HCT116 (cell line): ENCODE results near the gene IQGAP3. TPM values are rescaled to one million over a fixed set of nuclear protein-coding genes. Genes with fewer than 3 reads are reported as not detected.
"Not testable (repeated sequence)": the region's sequence is repeated elsewhere in the genome, so short reads cannot be mapped to it uniquely, and the experiment has no call there.

Experiments used
- ATAC-seq: fragments of 200-7000 bp; cut with Tn5 transposase; 2 replicates; pipeline ENCODE4 v1.9.1; 2020; ENCODE audit warnings: mild to moderate bottlenecking, moderate library complexity
- BruUV-seq: library from RNA; stranded (reverse); fragments of 400-500 nt; replicated peaks from 2 replicates; lab custom pipeline; 2021; lab: Mats Ljungman, UMichigan
- CTCF ChIA-PET: fragments of 300-600 bp; sonication (Branson Sonifier 250); formaldehyde crosslinking; loops from one replicate; lab custom pipeline; 2021; ENCODE audit warnings: antibody characterized with exemption; lab: Charles Lee
- POLR2A ChIA-PET: fragments of 300-600, 350-600 bp; sonication (Branson Sonifier 250); formaldehyde crosslinking; loops from one replicate; lab custom pipeline; 2021; ENCODE audit warnings: antibody characterized with exemption; lab: Charles Lee
- RAD21 ChIA-PET, 2 experiments: fragments of 300-600 bp; sonication (Branson Sonifier 250); formaldehyde crosslinking; loops; one replicate each; lab custom pipeline; 2023; ENCODE audit warnings: low total read pairs in 2 of 2; ENCODE audit not compliant: uncharacterized antibody in 2 of 2, unreplicated experiment in 2 of 2, low non-redundant PET in 1 of 2; lab: Charles Lee
- DNase-seq: peaks from one replicate; pipeline ENCODE4 v3.0.0-alpha.2; 2010; ENCODE audit warnings: low read depth, low spot score
- H2AFZ ChIP-seq: fragments of 200-600 bp; shearing (Covaris generic), sonication (generic); 2 replicates; pipeline ENCODE4 v1.6.1; 2017; ENCODE audit warnings: low read depth, mixed run types, mixed read lengths, antibody characterized with exemption, low read length; ENCODE audit not compliant: poor library complexity, severe bottlenecking
- H3K27ac ChIP-seq: 2 replicates; pipeline ENCODE4 v1.5.1; 2012; ENCODE audit warnings: low read depth, low read length
- H3K27me3 ChIP-seq: fragments of 200-600 bp; sonication (generic); 2 replicates; pipeline ENCODE4 v1.6.1; 2016; ENCODE audit warnings: mixed run types, low read length, mixed read lengths; ENCODE audit not compliant: insufficient read depth
- H3K36me3 ChIP-seq, 2 experiments: fragments of 200-500 bp in 1 of 2; fragments of 200-600 bp in 1 of 2; sonication (Bioruptor generic) in 1 of 2; sonication (generic) in 1 of 2; 2 replicates each; pipeline versions ENCODE4 v1.5.1 to v1.6.1; 2014 to 2016; ENCODE audit warnings: low read length in 2 of 2, inconsistent platforms in 1 of 2, mixed read lengths in 1 of 2, mixed run types in 1 of 2; ENCODE audit not compliant: insufficient read depth in 2 of 2, control insufficient read depth in 1 of 2
- H3K4me1 ChIP-seq, 2 experiments: fragments of 200-600 bp in 1 of 2; sonication (generic) in 1 of 2; 2 replicates each; pipeline versions ENCODE4 v1.5.1 to v1.6.1; 2012 to 2017; ENCODE audit warnings: low read length in 2 of 2, inconsistent platforms in 1 of 2, mild to moderate bottlenecking in 1 of 2, mixed read lengths in 1 of 2, mixed run types in 1 of 2, moderate library complexity in 1 of 2; ENCODE audit not compliant: insufficient read depth in 2 of 2, control insufficient read depth in 1 of 2
- H3K4me2 ChIP-seq: fragments of 200-600 bp; sonication (generic); 2 replicates; pipeline ENCODE4 v1.6.1; 2017; ENCODE audit warnings: mixed run types, low read length, mixed read lengths
- H3K4me3 ChIP-seq, 2 experiments: fragments of 200-600 bp in 1 of 2; sonication (generic) in 1 of 2; replicated peaks in 1 of 2; 2 replicates each; pipeline ENCODE4 v1.5.1; 2011 to 2016; ENCODE audit warnings: low read length in 2 of 2, control low read depth in 1 of 2, low read depth in 1 of 2, mild to moderate bottlenecking in 1 of 2, mixed read lengths in 1 of 2, mixed run types in 1 of 2
- H3K79me2 ChIP-seq: fragments of 200-600 bp; sonication (generic); 2 replicates; pipeline ENCODE4 v1.6.1; 2017; ENCODE audit warnings: mild to moderate bottlenecking, mixed run types, low read length, moderate library complexity, mixed read lengths; ENCODE audit not compliant: insufficient read depth
- H3K9ac ChIP-seq: fragments of 200-600 bp; sonication (generic); 2 replicates; pipeline ENCODE4 v1.6.1; 2016; ENCODE audit warnings: low read length, mixed read lengths
- H3K9me2 ChIP-seq: fragments of 200-600 bp; sonication (generic), shearing (Covaris generic); 2 replicates; pipeline ENCODE4 v1.6.1; 2017; ENCODE audit warnings: mixed run types, mild to moderate bottlenecking, moderate library complexity; ENCODE audit not compliant: insufficient read depth
- H3K9me3 ChIP-seq, 2 experiments: fragments of 200-500 bp in 1 of 2; fragments of 200-600 bp in 1 of 2; sonication (Bioruptor generic) in 1 of 2; sonication (generic) in 1 of 2; 2 replicates each; pipeline ENCODE4 v1.6.1; 2014 to 2017; ENCODE audit warnings: low read length in 2 of 2, mixed read lengths in 2 of 2, inconsistent platforms in 1 of 2, low read depth in 1 of 2, mild to moderate bottlenecking in 1 of 2, mixed run types in 1 of 2, moderate library complexity in 1 of 2; ENCODE audit not compliant: control insufficient read depth in 1 of 2, insufficient read depth in 1 of 2
- H4K20me1 ChIP-seq: fragments of 200-600 bp; sonication (generic), shearing (Covaris generic); 2 replicates; pipeline ENCODE4 v1.6.1; 2017; ENCODE audit warnings: mixed run types, mild to moderate bottlenecking, moderate library complexity; ENCODE audit not compliant: insufficient read depth
- CBX3 ChIP-seq: IDR thresholded peaks from 2 replicates; pipeline ENCODE4 v1.6.1; 2012; ENCODE audit warnings: low read depth
- CEBPB ChIP-seq: IDR thresholded peaks from 2 replicates; pipeline ENCODE4 v1.6.1; 2012; ENCODE audit warnings: low read depth
- EGR1 ChIP-seq: IDR thresholded peaks from 2 replicates; pipeline ENCODE4 v1.6.1; 2012; ENCODE audit warnings: low read depth
- EZH2phosphoT487 ChIP-seq: fragments of 200-600 bp; IDR thresholded peaks from 2 replicates; pipeline ENCODE4 v1.6.1; 2018; ENCODE audit warnings: antibody characterized with exemption, borderline replicate concordance
- FOSL1 ChIP-seq: IDR thresholded peaks from 2 replicates; pipeline ENCODE4 v1.6.1; 2012; ENCODE audit warnings: low read depth
- MAX ChIP-seq: IDR thresholded peaks from 2 replicates; pipeline ENCODE4 v1.6.1; 2012
- POLR2A ChIP-seq: IDR thresholded peaks from 2 replicates; pipeline ENCODE4 v1.7.0; 2011; ENCODE audit warnings: borderline replicate concordance; ENCODE audit not compliant: insufficient read depth, insufficient read length; ENCODE audit errors: extremely low read depth
- REST ChIP-seq: IDR thresholded peaks from 2 replicates; pipeline ENCODE4 v1.6.1; 2012; ENCODE audit warnings: low read depth
- SIN3A ChIP-seq: IDR thresholded peaks from 2 replicates; pipeline ENCODE4 v1.6.1; 2012; ENCODE audit warnings: low read depth
- SP1 ChIP-seq: IDR thresholded peaks from 2 replicates; pipeline ENCODE4 v1.6.1; 2012; ENCODE audit warnings: low read depth
- SRF ChIP-seq: IDR thresholded peaks from 2 replicates; pipeline ENCODE4 v1.6.1; 2012; ENCODE audit warnings: low read depth
- TCF7L2 ChIP-seq: IDR thresholded peaks from 2 replicates; pipeline ENCODE4 v1.7.0; 2011; ENCODE audit warnings: borderline replicate concordance, inconsistent platforms; ENCODE audit not compliant: insufficient read depth, insufficient read length; ENCODE audit errors: extremely low read depth
- ZNF274 ChIP-seq: fragments of 200-500 bp; sonication (Bioruptor generic); IDR thresholded peaks from 2 replicates; pipeline ENCODE4 v1.6.1; 2014; ENCODE audit warnings: mild to moderate bottlenecking, low read depth, low read length, inconsistent platforms
- intact Hi-C: fragments of 100-400 bp; cut with micrococcal nuclease; formaldehyde crosslinking; loops from 2 replicates; pipeline ENCODE4 v1.10.0; 2022
- total RNA-seq: library from RNA; stranded (reverse); gene quantifications from one replicate; pipeline ENCODE4 v1.2.1, GENCODE V29; 2021; ENCODE audit not compliant: unreplicated experiment

The IQGAP3 gene
- total RNA-seq, 1 experiment from 2014 or later: 38.8 TPM

GRCh38 chr1:156552937-156553336 lies 19.4 kb downstream of the IQGAP3 start:
- BruUV-seq, CTCF ChIA-PET, H3K9ac ChIP-seq, DNase-seq, H3K27me3 ChIP-seq, H3K4me3 ChIP-seq, H4K20me1 ChIP-seq, H2AFZ ChIP-seq, POLR2A ChIA-PET, RAD21 ChIA-PET, H3K9me3 ChIP-seq, H3K9me2 ChIP-seq, H3K4me2 ChIP-seq, H3K27ac ChIP-seq, H3K79me2 ChIP-seq, ATAC-seq: not testable (repeated sequence)
- H3K36me3 ChIP-seq: peaks cover 11 to 20% of the 10 kb centered on the region in 2 experiments; a peak in 3 of 4 replicates
- intact Hi-C loops: loop anchor here (5.0 kb wide), 1 partner anchor 41 kb away; no protein-coding TSS in a partner anchor
- peak; percentile 15; the same call in 1 of the 2 replicates for TF ChIP-seq CEBPB
- H3K4me1 ChIP-seq: peaks cover 0 to 17% of the 10 kb centered on the region in 2 experiments; a peak in 2 of 4 replicates

- Histone ChIP-seq H3K9me3 (no peaks in the 10 kb centered on the region), H3K4me2 (peak overlapping the region; percentile 46), H3K9ac (no peak overlapping the region), H3K4me3 (no peak overlapping the region), H3K9me2 (no peaks in the 10 kb centered on the region), H3K36me3 (peaks cover 14 to 20% of the 10 kb centered on the region in 2 experiments; a peak in 3 of 4 replicates), H2AFZ (no peak overlapping the region), H3K27me3 (no peaks in the 10 kb centered on the region), H3K4me1 (peaks cover 0 to 17% of the 10 kb centered on the region in 2 experiments; a peak in 2 of 4 replicates), H4K20me1 (no peaks in the 10 kb centered on the region), H3K27ac (no peak overlapping the region), H3K79me2 (no peaks in the 10 kb centered on the region)
- CTCF ChIA-PET: no interaction called here
- BruUV-seq: no TSS peak
- DNase-seq: no peak
- ATAC-seq: no peak
- POLR2A ChIA-PET: no interaction called here
- intact Hi-C loops: loop anchor here (5.0 kb wide), 1 partner anchor 40 kb away; no protein-coding TSS in a partner anchor
- RAD21 ChIA-PET: no interaction called here
- TF ChIP-seq FOSL1 (no peak), POLR2A (no peak), EZH2phosphoT487 (no peak), REST (no peak), TCF7L2 (no peak), SRF (no peak), MAX (no peak), ZNF274 (no peak), SIN3A (no peak), CEBPB (no peak), EGR1 (no peak), CBX3 (no peak), SP1 (no peak)
- TF ChIP-seq, all 23 proteins: peak for 0
Observed at GRCh38 chr1:156552518-156552917, 19.8 kb downstream of the IQGAP3 start.
